GM06990 (cell line): ENCODE data around the gene CCDC134.
A peak's percentile ranks its signal among the peaks of the same experiment; 100 is the strongest.

Experiments
- DNase-seq: peaks from one replicate; pipeline ENCODE4 v3.0.0-alpha.2; 2011; ENCODE audit not compliant: insufficient read length; ENCODE audit errors: extremely low read depth
- H3K27me3 ChIP-seq: replicated peaks from 2 replicates; pipeline ENCODE4 v1.6.0; 2011; ENCODE audit warnings: low read length; ENCODE audit not compliant: control insufficient read depth, insufficient read depth
- H3K36me3 ChIP-seq: 2 replicates; pipeline ENCODE4 v1.5.1; 2011; ENCODE audit warnings: low read length; ENCODE audit not compliant: control insufficient read depth, insufficient read depth
- H3K4me3 ChIP-seq: replicated peaks from 2 replicates; pipeline ENCODE4 v1.5.1; 2011; ENCODE audit warnings: low read depth, mild to moderate bottlenecking, control low read depth, low read length
- TF ChIP-seq, protein P1 (sequence below): IDR thresholded peaks from 2 replicates; pipeline ENCODE4 v1.5.1; 2011; ENCODE audit warnings: low read length, control low read depth, mild to moderate bottlenecking, inconsistent platforms; ENCODE audit not compliant: insufficient read depth, poor library complexity, severe bottlenecking

CCDC134 gene

GRCh38 chr22:41821471-41822316 lies 21.2 kb downstream of the CCDC134 start:
- H3K36me3 ChIP-seq = peaks cover 23% of the 10 kb centered on the region
- TF ChIP-seq, protein P1, sequence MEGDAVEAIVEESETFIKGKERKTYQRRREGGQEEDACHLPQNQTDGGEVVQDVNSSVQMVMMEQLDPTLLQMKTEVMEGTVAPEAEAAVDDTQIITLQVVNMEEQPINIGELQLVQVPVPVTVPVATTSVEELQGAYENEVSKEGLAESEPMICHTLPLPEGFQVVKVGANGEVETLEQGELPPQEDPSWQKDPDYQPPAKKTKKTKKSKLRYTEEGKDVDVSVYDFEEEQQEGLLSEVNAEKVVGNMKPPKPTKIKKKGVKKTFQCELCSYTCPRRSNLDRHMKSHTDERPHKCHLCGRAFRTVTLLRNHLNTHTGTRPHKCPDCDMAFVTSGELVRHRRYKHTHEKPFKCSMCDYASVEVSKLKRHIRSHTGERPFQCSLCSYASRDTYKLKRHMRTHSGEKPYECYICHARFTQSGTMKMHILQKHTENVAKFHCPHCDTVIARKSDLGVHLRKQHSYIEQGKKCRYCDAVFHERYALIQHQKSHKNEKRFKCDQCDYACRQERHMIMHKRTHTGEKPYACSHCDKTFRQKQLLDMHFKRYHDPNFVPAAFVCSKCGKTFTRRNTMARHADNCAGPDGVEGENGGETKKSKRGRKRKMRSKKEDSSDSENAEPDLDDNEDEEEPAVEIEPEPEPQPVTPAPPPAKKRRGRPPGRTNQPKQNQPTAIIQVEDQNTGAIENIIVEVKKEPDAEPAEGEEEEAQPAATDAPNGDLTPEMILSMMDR = no peak
- H3K4me3 ChIP-seq = no peak overlapping the region
- DNase-seq = no peak
- H3K27me3 ChIP-seq = no peaks in the 10 kb centered on the region

GRCh38 chr22:41822317-41823057 lies 22.0 kb downstream of the CCDC134 start:
- no peak overlapping the region for H3K4me3 ChIP-seq
- TF ChIP-seq, protein P1 = peak; percentile 36
- no peaks in the 10 kb centered on the region for H3K27me3 ChIP-seq
- peaks cover 23% of the 10 kb centered on the region for H3K36me3 ChIP-seq
- DNase-seq = peak; percentile 43

DNA sequence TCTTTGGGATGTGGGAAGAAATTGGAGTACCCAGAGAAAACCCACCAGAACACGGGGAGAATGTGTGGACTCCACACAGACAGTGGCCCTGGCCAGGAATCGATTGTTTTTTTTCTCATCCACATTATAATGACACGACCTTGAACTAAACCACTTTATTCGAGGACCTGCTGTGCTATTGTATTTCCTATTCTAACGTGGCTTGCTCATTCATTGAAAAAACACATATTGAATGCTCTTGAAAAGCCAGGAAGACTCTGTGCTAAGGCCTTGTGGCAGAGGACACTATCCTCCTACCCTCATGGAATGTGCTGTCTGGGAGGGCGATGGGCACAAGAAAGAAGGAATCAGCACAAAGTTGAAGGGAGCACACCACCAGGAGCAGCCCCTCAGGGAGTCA lies 23.3 kb downstream of the CCDC134 start:
- DNase-seq = no peak
- TF ChIP-seq, protein P1 = no peak
- Histone ChIP-seq H3K4me3 (no peak overlapping the region), H3K36me3 (peaks cover 23% of the 10 kb centered on the region), H3K27me3 (no peaks in the 10 kb centered on the region)

DNA sequence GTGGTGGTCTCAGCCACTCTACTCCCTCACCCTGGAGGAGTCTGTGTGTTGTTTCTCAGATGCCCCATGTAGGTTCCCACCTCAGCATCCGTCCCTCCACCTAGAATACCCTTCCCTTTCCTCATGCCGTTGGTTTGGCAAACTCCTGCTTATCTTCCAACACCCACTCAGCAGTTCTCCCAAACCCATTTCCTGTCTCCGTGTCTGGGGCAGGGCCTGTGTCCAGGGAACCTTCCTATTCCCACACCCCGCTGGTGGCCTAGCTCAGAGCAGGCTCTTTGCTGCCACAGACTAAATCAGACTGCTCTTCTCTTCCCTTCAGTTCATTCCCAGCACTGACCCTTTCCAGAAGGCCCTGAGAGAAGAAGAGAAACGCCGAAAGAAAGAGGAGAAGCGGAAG lies 24.9 kb downstream of the CCDC134 start:
- peaks cover 23% of the 10 kb centered on the region for H3K36me3 ChIP-seq
- TF ChIP-seq, protein P1 = no peak
- H3K4me3 ChIP-seq = no peak overlapping the region
- DNase-seq = no peak
- H3K27me3 ChIP-seq = no peaks in the 10 kb centered on the region

DNA sequence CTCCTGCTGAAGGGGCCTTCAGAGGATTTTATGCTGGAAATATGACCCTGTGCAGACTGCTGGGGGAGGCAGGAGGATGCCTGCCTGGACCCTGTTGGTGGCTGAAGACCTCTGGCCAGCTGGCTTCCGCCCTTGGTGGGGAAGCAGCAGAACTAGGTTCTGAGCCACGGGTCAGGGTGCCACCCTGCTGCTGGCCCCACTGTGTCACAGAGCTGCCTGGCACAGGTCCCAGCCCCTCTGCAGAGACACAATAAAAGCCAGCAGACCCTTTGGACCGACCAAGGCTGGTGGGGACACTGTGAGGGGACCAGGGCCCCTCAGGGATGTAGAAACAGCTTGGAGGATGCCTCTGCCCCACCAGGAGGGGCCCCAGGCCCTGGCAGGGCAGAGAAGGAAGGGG lies 25.5 kb downstream of the CCDC134 start:
- TF ChIP-seq, protein P1 = no peak
- H3K4me3 ChIP-seq = no peak overlapping the region
- no peak for DNase-seq
- H3K36me3 ChIP-seq = peaks cover 23% of the 10 kb centered on the region
- no peaks in the 10 kb centered on the region for H3K27me3 ChIP-seq
